Suprapubic skin (tissue), 3 donors: ENCODE data around the gene TBC1D1.

Source experiments
- CTCF ChIP-seq, 2 donors: fragments of 200-600 bp in 1 of 2; fragments of 450-650 bp in 1 of 2; sonication (generic) in 1 of 2; IDR thresholded peaks; one replicate each; pipeline ENCODE4 v1.5.1; 2016 to 2019; ENCODE audit warnings: antibody characterized with exemption in 2 of 2, mild to moderate bottlenecking in 1 of 2, moderate library complexity in 1 of 2
- POLR2A ChIP-seq, 2 donors: fragments of 450-650 bp; IDR thresholded peaks; one replicate each; pipeline ENCODE4 v1.6.1; 2017; ENCODE audit warnings: antibody characterized with exemption in 2 of 2, mild to moderate bottlenecking in 2 of 2, moderate library complexity in 2 of 2

- TF ChIP-seq CTCF (IDR thresholded peaks at IDR 0.05), result no peak
- no peak for TF ChIP-seq POLR2A (IDR thresholded peaks at IDR 0.05)
Observed at GRCh38 chr4:38114386-38115150, 223.7 kb downstream of the TBC1D1 start.
